MCF 10A (cell line): ENCODE data around the gene SHCBP1. TPM values are rescaled to one million over a fixed set of nuclear protein-coding genes. Genes with fewer than 3 reads are reported as not detected.
A peak's percentile ranks its signal among the peaks of the same experiment; 100 is the strongest.

Source experiments
- BruUV-seq: library from RNA; stranded (reverse); fragments of 400-500 nt; replicated peaks from 2 replicates; lab custom pipeline; 2021; lab: Mats Ljungman, UMichigan
- CTCF ChIA-PET: fragments of 300-600 bp; sonication (Branson Sonifier 250); formaldehyde crosslinking; extraction: SDS; loops from one replicate; lab custom pipeline; 2021; ENCODE audit warnings: antibody characterized with exemption, inconsistent platforms; lab: Yijun Ruan, JAX
- POLR2A ChIA-PET: fragments of 300-600, 350-650 bp; sonication (Branson Sonifier 250); formaldehyde crosslinking; extraction: SDS; loops from one replicate; lab custom pipeline; 2020; ENCODE audit warnings: antibody characterized with exemption, inconsistent platforms; lab: Yijun Ruan, JAX
- DNase-seq: peaks from one replicate; pipeline ENCODE4 v3.0.0-alpha.2; 2018; ENCODE audit not compliant: unreplicated experiment
- H3K27ac Mint-ChIP-seq: one replicate; pipeline ENCODE4 v1.8.0; 2022; ENCODE audit warnings: mild to moderate bottlenecking, low read depth, mixed read lengths; ENCODE audit not compliant: unreplicated experiment
- H3K27me3 Mint-ChIP-seq: one replicate; pipeline ENCODE4 v1.8.0; 2022; ENCODE audit warnings: mixed read lengths; ENCODE audit not compliant: insufficient read depth, unreplicated experiment
- H3K36me3 Mint-ChIP-seq: one replicate; pipeline ENCODE4 v1.8.0; 2022; ENCODE audit warnings: mild to moderate bottlenecking, moderate library complexity, mixed read lengths; ENCODE audit not compliant: insufficient read depth, unreplicated experiment
- H3K4me1 Mint-ChIP-seq: one replicate; pipeline ENCODE4 v1.8.0; 2022; ENCODE audit warnings: mixed read lengths; ENCODE audit not compliant: insufficient read depth, unreplicated experiment
- H3K4me3 Mint-ChIP-seq: one replicate; pipeline ENCODE4 v1.8.0; 2022; ENCODE audit warnings: mild to moderate bottlenecking, moderate library complexity, mixed read lengths; ENCODE audit not compliant: unreplicated experiment
- H3K9me3 Mint-ChIP-seq: one replicate; pipeline ENCODE4 v1.8.0; 2022; ENCODE audit warnings: mixed read lengths; ENCODE audit not compliant: unreplicated experiment
- intact Hi-C: fragments of 100-400 bp; cut with micrococcal nuclease; formaldehyde crosslinking; loops from 2 replicates; pipeline ENCODE4 v1.14.1; 2022
- total RNA-seq: library from RNA; stranded (reverse); gene quantifications from 2 replicates; pipeline ENCODE4 v1.2.3, GENCODE V29; 2022
- TF ChIP-seq, protein P1 (sequence below): fragments of 200-600 bp; IDR thresholded peaks from one replicate; pipeline ENCODE4 v1.8.0; 2022; ENCODE audit warnings: antibody characterized with exemption, mild to moderate bottlenecking; ENCODE audit not compliant: unreplicated experiment

Gene SHCBP1
- total RNA-seq, 1 experiment from 2014 or later: 21.4 TPM

DNA sequence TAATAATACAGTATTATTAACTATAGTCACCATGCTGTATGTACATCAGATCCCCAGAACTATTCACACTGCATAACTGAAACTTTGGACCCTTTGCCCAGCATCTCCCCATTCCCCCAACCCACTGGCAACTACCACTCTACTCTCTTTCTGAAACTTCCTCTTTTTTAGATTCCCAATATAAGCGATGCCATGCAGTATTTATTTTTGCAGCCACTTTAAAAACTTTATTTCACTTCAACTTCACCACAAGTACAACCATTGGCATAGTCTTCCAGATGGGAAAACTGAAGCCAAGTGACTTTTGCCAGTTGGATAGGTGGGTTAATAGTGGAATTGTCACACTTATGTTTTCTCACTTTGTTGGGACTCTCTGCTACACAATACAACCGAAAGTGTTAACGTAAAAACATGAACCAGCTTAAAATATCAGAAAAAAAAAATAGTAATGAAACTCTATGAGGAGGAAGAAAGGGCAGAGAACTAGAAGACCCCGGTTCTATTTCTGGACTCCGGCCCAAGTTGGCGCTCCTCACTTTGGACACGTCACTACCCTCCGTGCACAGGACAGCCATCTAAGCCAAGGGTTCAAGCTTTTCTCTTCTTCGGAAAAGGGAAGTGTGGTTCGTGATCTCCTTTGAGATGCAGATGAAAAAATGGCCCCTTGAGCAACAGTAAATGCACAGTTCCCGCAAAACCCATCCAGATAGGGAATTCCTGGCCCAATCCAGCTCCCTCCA lies 743 bp downstream of the SHCBP1 start:
- peaks cover 17% of the 10 kb centered on the region for H3K4me1 Mint-ChIP-seq
- ChIA-PET CTCF (interaction anchor here (0.6 to 4.9 kb wide), 4 partner anchors 9 to 92 kb away, joined by 3 to 19 read pairs (median 4); no protein-coding TSS in a partner anchor), POLR2A (interaction anchor here (0.6 to 1.0 kb wide), 2 partner anchors 14 to 281 kb away, joined by 3 read pairs; no protein-coding TSS in a partner anchor)
- DNase-seq: peak; percentile 47
- intact Hi-C loops: no loop called here
- no peaks in the 10 kb centered on the region for H3K27me3 Mint-ChIP-seq
- BruUV-seq: TSS peak; percentile 55
- H3K4me3 Mint-ChIP-seq: peak overlapping the region; percentile 92
- H3K9me3 Mint-ChIP-seq: no peaks in the 10 kb centered on the region
- TF ChIP-seq, protein P1, sequence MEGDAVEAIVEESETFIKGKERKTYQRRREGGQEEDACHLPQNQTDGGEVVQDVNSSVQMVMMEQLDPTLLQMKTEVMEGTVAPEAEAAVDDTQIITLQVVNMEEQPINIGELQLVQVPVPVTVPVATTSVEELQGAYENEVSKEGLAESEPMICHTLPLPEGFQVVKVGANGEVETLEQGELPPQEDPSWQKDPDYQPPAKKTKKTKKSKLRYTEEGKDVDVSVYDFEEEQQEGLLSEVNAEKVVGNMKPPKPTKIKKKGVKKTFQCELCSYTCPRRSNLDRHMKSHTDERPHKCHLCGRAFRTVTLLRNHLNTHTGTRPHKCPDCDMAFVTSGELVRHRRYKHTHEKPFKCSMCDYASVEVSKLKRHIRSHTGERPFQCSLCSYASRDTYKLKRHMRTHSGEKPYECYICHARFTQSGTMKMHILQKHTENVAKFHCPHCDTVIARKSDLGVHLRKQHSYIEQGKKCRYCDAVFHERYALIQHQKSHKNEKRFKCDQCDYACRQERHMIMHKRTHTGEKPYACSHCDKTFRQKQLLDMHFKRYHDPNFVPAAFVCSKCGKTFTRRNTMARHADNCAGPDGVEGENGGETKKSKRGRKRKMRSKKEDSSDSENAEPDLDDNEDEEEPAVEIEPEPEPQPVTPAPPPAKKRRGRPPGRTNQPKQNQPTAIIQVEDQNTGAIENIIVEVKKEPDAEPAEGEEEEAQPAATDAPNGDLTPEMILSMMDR: no peak
- peak overlapping the region; percentile 67 for H3K27ac Mint-ChIP-seq
- H3K36me3 Mint-ChIP-seq: peaks cover 30% of the 10 kb centered on the region

DNA sequence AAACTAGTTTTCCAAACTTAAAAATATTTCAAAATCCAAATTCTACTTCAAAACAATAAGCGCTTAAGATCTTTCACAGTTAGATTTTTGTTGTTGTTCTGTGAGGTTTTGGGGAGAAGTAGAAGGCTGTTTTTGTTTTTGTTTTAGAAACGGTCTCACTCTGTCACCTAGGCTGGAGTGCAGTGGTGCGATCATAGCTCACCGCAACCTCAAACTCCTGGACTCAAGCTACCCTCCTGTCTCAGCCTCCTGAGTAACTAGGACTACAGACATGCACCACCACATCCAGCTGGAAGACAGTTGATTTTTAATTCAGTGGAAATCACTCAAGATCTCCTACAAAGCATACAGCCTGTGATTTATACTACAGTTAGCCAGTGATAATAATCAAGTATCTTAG lies 2.7 kb downstream of the SHCBP1 start:
- intact Hi-C loops: no loop called here
- POLR2A ChIA-PET: no interaction called here

DNA sequence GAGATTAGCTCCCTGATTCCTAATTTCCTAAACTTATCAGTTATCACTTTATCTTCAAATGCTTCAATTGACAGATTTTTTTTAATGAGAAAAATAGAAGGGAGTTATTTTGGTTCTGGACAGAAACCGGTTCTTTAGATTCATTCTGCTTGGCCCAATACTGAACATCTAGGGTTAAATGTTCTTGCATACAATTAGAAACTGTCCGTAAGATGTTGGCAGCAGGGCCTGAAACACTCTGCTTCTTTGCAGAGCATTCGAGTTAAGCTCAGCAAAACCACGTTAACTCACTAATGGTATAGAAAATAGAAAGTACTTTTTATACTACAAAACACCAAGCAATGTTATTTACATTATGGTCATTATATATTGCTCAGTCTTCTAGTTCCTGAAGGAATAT lies 7.2 kb downstream of the SHCBP1 start:
- intact Hi-C loops: no loop called here
- peaks cover under 1% of the 10 kb centered on the region for H3K4me1 Mint-ChIP-seq
- no peak overlapping the region for H3K4me3 Mint-ChIP-seq
- H3K27ac Mint-ChIP-seq: no peak overlapping the region
- ChIA-PET CTCF (interaction anchor here (0.6 to 2.5 kb wide), 4 partner anchors 32 to 369 kb away, joined by 3 to 15 read pairs (median 3); no protein-coding TSS in a partner anchor), POLR2A (interaction anchor here (0.6 kb wide), 1 partner anchor 39 kb away, joined by 3 read pairs; no protein-coding TSS in a partner anchor)
- H3K9me3 Mint-ChIP-seq: no peaks in the 10 kb centered on the region
- peaks cover 27% of the 10 kb centered on the region for H3K36me3 Mint-ChIP-seq
- no peak for DNase-seq
- BruUV-seq: no TSS peak
- no peaks in the 10 kb centered on the region for H3K27me3 Mint-ChIP-seq
- TF ChIP-seq, protein P1: no peak

More for the DNA sequence above, 2.7 kb downstream of the SHCBP1 start:
- H3K36me3 Mint-ChIP-seq: peaks cover 34% of the 10 kb centered on the region
- TF ChIP-seq, protein P1: no peak
- no peak overlapping the region for H3K4me3 Mint-ChIP-seq
- BruUV-seq: no TSS peak
- H3K27me3 Mint-ChIP-seq: no peaks in the 10 kb centered on the region
- H3K9me3 Mint-ChIP-seq: no peaks in the 10 kb centered on the region
- H3K27ac Mint-ChIP-seq: peak overlapping the region; percentile 69
- CTCF ChIA-PET: interaction anchor here (0.7 to 5.1 kb wide), 8 partner anchors 11 to 65 kb away, joined by 3 to 46 read pairs (median 4); no protein-coding TSS in a partner anchor
- H3K4me1 Mint-ChIP-seq: peaks cover 17% of the 10 kb centered on the region
- no peak for DNase-seq

DNA sequence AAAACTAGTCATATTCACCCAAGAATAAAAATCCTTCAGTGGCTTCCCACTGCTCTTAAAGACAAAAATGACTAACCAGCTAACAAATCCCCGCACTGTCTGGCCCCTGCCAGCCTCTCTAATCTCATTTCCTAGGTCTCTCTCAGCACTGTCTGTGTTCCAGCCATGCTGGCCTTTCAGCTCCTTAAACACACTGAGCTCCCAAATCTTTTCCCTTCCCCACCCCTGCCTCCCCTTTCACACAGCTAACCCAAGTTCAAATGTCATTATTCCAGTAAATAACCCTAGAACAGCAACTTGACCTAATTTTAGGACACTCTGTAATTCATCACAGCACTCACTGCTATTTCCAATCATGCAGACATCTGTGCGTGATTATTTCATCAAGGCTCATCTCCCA lies 7.8 kb downstream of the SHCBP1 start:
- POLR2A ChIA-PET: interaction anchor here (0.6 kb wide), 1 partner anchor 39 kb away, joined by 3 read pairs; no protein-coding TSS in a partner anchor
- CTCF ChIA-PET: interaction anchor here (0.6 to 2.5 kb wide), 3 partner anchors 31 to 188 kb away, joined by 3 to 15 read pairs (median 3); no protein-coding TSS in a partner anchor
- no peak overlapping the region for H3K4me3 Mint-ChIP-seq
- peaks cover 26% of the 10 kb centered on the region for H3K36me3 Mint-ChIP-seq
- intact Hi-C loops: no loop called here
- DNase-seq: no peak
- H3K4me1 Mint-ChIP-seq: no peaks in the 10 kb centered on the region
- BruUV-seq: no TSS peak
- H3K9me3 Mint-ChIP-seq: no peaks in the 10 kb centered on the region
- no peaks in the 10 kb centered on the region for H3K27me3 Mint-ChIP-seq
- H3K27ac Mint-ChIP-seq: no peak overlapping the region
- TF ChIP-seq, protein P1: no peak
